SJSA1 (cell line): ENCODE results near the gene TOR1B. TPM values are rescaled to one million over a fixed set of nuclear protein-coding genes. Genes with fewer than 3 reads are reported as not detected.
A peak's percentile ranks its signal among the peaks of the same experiment; 100 is the strongest.
"Not testable (repeated sequence)": the region's sequence is repeated elsewhere in the genome, so short reads cannot be mapped to it uniquely, and the experiment has no call there.

Experiments
- DNase-seq, 2 experiments: peaks; one replicate each; pipeline ENCODE4 v3.0.0-alpha.2; 2015 to 2020; ENCODE audit warnings: low spot score in 2 of 2, low read depth in 1 of 2
- H3K27ac ChIP-seq: fragments of 250-450 bp; sonication (Bioruptor Pico); 2 replicates; pipeline ENCODE4 v1.5.1; 2020; ENCODE audit warnings: mild to moderate bottlenecking, moderate library complexity
- H3K27me3 ChIP-seq: fragments of 250-450 bp; sonication (Bioruptor Pico); replicated peaks from 2 replicates; pipeline ENCODE4 v1.5.1; 2020; ENCODE audit warnings: mild to moderate bottlenecking, moderate library complexity
- H3K36me3 ChIP-seq: fragments of 250-450 bp; sonication (Bioruptor Pico); 2 replicates; pipeline ENCODE4 v1.5.1; 2020; ENCODE audit warnings: mild to moderate bottlenecking
- H3K4me1 ChIP-seq: fragments of 250-450 bp; sonication (Bioruptor Pico); replicated peaks from 2 replicates; pipeline ENCODE4 v1.6.1; 2021; ENCODE audit warnings: mild to moderate bottlenecking
- H3K4me3 ChIP-seq: fragments of 250-450 bp; sonication (Bioruptor Pico); 2 replicates; pipeline ENCODE4 v1.5.1; 2020; ENCODE audit warnings: mild to moderate bottlenecking
- H3K9me3 ChIP-seq: fragments of 250-450 bp; sonication (Bioruptor Pico); replicated peaks from 2 replicates; pipeline ENCODE4 v1.5.1; 2020; ENCODE audit warnings: mild to moderate bottlenecking
- total RNA-seq: library from RNA; depleted of rRNA; stranded (reverse); fragments of >200 nt; shearing (Covaris generic); gene quantifications from 2 replicates; pipeline ENCODE4 v1.2.3, GENCODE V29; 2014

The TOR1B gene
- total RNA-seq, 1 experiment from 2014 or later = 38.3 TPM

DNA sequence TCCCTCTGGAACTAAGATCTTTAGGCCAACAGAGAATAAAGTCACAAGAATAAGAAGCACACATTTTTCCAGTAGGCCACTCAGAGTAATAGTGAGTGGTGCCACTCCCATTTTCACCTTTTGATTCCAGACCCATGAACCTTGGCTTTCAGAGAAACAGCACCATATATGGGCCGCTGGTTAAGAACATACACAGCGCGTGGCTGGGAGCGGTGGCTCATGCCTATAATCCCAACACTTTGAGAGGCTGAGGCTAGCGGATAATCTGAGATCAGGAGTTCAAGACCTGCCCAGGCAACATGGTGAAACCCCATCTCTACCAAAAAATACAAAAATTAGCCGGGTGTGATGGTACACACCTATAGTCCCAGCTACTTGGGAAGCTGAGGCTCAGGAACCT lies 34.5 kb upstream of the TOR1B start:
- H3K27ac ChIP-seq = no peak overlapping the region
- DNase-seq = no peak
- no peaks in the 10 kb centered on the region for H3K27me3 ChIP-seq
- H3K4me1 ChIP-seq = peaks cover 7% of the 10 kb centered on the region
- no peaks in the 10 kb centered on the region for H3K9me3 ChIP-seq
- H3K4me3 ChIP-seq = no peak overlapping the region
- no peaks in the 10 kb centered on the region for H3K36me3 ChIP-seq

DNA sequence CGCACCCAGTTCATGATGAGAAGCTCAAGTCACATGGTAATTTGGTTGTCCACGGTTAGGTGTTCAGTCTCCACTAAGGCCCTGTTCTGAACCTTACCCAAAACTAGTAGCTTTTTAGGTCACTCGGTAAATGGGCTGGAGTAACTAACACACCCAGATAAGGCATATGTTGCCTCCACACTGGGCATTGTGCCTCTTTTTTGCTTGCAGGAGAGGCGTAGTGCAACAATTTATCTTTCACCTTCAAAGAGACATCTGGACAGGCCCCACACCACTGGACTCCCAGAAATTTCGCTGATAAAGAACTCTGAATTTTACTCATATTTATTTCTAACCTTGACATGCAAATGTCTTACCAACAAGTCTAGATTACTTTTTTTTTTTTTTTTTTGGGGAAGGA lies 33.3 kb upstream of the TOR1B start:
- Histone ChIP-seq H3K27ac (no peak overlapping the region), H3K4me3 (no peak overlapping the region), H3K9me3 (no peaks in the 10 kb centered on the region), H3K27me3 (no peaks in the 10 kb centered on the region), H3K36me3 (no peaks in the 10 kb centered on the region), H3K4me1 (peaks cover 8% of the 10 kb centered on the region)
- no peak for DNase-seq

DNA sequence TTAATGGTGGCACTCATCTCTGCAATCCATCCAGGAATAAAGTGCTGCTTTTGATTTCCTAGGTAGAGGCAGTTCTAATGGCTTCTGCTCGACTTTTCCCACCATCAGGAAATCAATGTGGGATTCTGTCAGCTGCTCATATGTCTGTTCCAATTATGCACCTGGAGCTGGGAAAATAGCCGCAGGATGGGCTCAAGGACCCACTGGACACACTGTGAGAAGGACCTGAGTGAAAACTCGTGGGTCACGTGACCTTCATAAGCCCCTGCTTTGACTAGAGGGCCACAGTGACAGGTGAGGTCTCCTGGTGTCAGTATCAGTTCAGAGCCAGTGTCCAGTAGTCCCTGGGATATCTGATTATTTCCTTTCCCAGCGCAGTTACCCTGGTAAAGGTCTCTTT lies 32.2 kb upstream of the TOR1B start:
- H3K36me3 ChIP-seq = no peaks in the 10 kb centered on the region
- no peaks in the 10 kb centered on the region for H3K9me3 ChIP-seq
- DNase-seq = no peak
- no peak overlapping the region for H3K27ac ChIP-seq
- no peak overlapping the region for H3K4me3 ChIP-seq
- peaks cover 8% of the 10 kb centered on the region for H3K4me1 ChIP-seq
- H3K27me3 ChIP-seq = no peaks in the 10 kb centered on the region

DNA sequence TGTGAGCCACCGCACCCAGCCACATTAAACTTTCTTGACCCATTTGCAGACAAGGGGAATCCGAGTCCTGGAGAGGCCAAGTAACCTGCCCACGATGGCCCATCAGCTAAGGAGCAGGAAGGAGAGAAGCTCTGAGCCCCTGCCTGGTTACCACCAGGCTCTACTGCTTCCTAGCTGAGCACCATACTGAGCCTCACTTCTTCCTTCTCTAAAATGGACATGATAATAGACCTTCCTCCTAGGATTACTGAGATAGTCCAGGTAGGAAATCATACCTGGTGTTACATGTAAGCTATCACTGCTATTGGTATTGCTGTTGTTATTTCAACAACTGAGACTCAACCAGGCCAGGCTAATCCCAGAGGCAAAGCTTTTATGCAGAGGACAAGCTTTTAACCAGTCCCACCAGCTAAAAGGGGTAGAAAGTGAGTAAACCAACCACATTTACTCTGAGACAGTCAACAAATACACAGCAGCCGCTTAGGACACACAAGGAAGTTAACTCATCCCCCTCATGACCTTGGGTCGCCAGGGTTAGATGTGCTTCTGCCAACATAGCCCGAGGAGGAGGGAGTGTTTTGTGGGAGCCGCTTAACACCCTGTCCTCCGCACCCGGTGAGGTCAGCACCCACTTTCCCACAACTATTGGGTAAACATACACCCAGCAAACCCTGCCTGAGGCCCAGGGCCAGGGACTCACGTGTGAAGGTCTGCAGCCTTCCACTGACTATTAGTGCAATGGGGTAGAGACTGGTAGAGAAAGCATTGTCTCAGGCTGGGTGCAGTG lies 29.5 kb upstream of the TOR1B start:
- peaks cover 28% of the 10 kb centered on the region for H3K4me1 ChIP-seq
- no peak for DNase-seq
- no peak overlapping the region for H3K4me3 ChIP-seq
- no peaks in the 10 kb centered on the region for H3K9me3 ChIP-seq
- H3K27me3 ChIP-seq = no peaks in the 10 kb centered on the region
- H3K27ac ChIP-seq = no peak overlapping the region
- H3K36me3 ChIP-seq = no peaks in the 10 kb centered on the region

DNA sequence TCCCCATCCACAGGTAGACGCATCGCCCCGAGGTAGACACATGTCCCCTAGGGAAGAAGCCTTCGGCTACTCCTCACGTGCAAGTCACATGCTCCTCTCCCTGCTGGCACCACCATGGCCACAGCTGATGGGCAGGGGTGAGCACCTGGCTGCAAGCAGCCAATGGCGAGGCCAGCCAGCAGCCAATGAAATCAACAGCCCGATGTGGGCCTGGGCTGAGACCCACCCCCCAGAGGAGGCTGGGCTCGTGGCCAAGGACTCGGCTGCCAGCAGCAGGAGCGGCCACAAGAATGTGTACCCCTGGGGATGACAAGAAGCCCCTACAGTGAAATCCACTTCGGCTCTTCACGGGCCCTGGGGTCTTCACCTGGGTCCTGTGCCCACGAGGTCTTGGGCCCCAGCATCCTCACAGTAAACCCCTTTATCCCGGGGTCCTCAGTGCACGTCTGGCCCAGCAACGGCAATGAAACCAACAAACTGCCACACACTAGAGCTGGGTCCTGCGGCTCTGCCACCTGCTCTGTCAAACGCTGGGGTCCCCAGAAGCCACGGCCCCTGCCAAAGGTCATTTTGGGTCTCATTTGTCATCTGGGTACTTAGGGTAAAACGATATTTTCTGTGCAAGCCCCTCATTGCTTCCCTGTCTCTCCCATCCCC lies 28.1 kb upstream of the TOR1B start:
- H3K4me1 ChIP-seq = peaks cover 28% of the 10 kb centered on the region
- H3K4me3 ChIP-seq = no peak overlapping the region
- H3K36me3 ChIP-seq = no peaks in the 10 kb centered on the region
- H3K9me3 ChIP-seq = no peaks in the 10 kb centered on the region
- H3K27me3 ChIP-seq = no peaks in the 10 kb centered on the region
- H3K27ac ChIP-seq = no peak overlapping the region
- no peak for DNase-seq

DNA sequence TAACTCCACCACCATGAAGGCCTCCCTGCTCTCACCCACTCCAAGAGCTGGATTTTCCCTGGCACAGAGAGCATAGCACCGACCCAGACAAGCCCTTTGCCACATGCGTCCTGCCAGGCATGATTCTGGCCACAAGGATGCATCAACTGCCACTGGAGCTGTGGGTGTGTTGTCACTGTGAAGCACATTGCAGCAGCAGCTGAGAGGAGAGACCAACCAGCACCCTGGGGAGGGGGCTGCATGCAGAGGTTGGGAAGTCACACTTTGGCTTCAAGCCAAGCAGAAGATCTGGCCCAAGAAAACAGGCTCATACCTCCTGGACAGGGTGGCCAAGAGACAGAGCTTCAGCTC lies 27.6 kb upstream of the TOR1B start:
- H3K27ac ChIP-seq = no peak overlapping the region
- no peaks in the 10 kb centered on the region for H3K9me3 ChIP-seq
- no peak for DNase-seq
- H3K27me3 ChIP-seq = no peaks in the 10 kb centered on the region
- peaks cover 28% of the 10 kb centered on the region for H3K4me1 ChIP-seq
- H3K4me3 ChIP-seq = no peak overlapping the region
- no peaks in the 10 kb centered on the region for H3K36me3 ChIP-seq

DNA sequence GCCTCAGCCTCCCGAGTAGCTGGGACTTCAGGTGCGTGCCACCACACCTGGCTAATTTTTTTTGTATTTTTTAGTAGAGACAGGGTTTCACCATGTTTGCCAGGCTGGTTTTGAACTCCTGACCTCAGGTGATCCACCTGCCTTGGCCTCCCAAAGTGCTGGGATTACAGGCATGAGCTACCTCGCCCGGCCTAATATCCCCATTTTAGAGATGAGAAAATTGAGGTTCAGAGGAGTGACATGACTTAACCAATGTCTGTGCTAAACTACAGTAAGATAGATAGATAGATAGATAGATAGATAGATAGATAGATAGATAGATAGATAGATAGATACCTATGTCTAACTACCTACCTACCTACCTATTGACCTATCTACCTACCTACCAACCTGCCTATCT lies 26.9 kb upstream of the TOR1B start:
- H3K4me3 ChIP-seq, H3K9me3 ChIP-seq, H3K27ac ChIP-seq, H3K36me3 ChIP-seq, H3K27me3 ChIP-seq, DNase-seq: not testable (repeated sequence)
- peaks cover 28% of the 10 kb centered on the region for H3K4me1 ChIP-seq

DNA sequence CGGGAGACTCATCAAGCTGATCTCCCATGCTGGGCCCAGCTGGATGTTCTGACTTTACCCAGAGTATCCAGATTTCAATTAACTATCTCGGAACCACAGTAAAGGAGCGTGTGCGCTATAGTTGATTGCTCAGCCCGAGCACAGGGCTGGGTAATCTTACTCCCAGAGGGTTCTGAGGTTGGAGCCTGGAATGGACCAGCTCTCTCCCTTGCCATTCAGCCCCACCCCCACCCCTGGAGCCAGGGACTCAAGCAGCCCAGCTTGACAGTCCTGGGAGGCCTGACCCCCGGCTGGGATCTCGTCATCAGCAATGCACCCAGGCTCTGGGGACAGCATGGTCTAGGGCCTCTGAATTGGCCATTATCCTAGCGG lies 26.4 kb upstream of the TOR1B start:
- no peak for DNase-seq
- H3K4me1 ChIP-seq = peaks cover 28% of the 10 kb centered on the region
- no peaks in the 10 kb centered on the region for H3K27me3 ChIP-seq
- 0 out of 2 replicates have a peak overlapping the region, but pooled peaks have one; percentile 3 for H3K4me3 ChIP-seq
- H3K36me3 ChIP-seq = no peaks in the 10 kb centered on the region
- H3K9me3 ChIP-seq = no peaks in the 10 kb centered on the region
- peak overlapping the region; percentile 78 for H3K27ac ChIP-seq

DNA sequence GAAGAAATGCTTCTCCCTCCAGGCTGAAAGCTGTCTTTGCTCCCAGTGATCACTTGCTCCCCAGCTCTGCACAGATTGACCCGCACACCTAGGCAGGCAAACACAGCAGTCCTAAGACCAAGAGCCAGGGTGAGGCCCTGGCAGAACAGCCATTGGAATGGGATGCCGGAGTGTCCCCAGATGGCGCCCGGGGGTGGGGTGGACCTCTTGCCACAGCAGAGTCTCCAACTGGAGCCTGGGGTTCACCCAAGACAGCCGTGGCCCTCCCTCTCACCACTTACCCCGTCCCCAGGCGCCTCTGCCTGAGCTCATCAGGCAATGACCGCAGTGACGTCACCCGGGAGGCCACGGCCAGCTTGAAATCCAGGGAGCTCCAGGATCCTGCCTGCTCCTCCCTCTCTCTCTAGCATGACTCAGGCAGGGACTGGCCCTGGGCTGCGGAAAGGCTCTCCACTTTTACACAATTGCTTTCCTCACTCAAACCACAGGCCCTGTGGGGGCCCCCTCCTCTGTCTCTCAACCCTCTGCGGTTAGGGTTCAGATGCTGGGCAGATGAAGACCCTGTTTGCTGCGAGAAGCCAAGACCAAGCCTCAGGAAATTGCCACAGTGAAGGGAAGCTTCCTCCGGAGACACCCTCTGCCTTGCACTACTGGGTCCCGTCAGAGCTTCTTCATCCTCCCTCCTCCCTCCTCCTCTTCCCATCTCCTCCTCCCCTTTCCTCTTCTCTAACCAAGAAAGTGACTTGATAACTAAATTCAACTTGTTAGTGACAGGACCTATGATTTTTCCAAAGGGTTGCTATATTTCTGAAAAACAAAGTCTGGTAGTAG lies 25.8 kb upstream of the TOR1B start:
- Histone ChIP-seq H3K27ac (peak overlapping the region; percentile 78), H3K4me1 (peaks cover 33% of the 10 kb centered on the region), H3K4me3 (0 out of 2 replicates have a peak overlapping the region, but pooled peaks have one; percentile 3), H3K36me3 (no peaks in the 10 kb centered on the region), H3K9me3 (no peaks in the 10 kb centered on the region), H3K27me3 (no peaks in the 10 kb centered on the region)
- DNase-seq = peak; percentile 98 to 99

DNA sequence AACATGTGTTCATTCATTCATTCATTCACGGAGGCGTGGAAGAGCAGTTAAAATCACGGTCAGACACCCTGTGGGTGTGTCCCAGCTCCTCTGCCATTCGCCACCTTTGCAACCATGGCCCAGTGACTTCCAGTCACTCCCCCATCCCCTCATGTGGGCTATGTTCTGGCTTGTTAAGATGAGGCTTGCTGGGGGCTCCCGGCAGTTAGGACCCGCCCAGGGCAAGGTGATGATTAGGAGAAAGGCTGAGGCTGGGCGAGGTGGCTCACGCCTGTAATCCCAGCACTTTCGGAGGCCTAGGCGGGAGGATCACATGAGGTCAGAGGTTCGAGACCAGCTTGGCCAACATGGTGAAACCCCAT lies 25.2 kb upstream of the TOR1B start:
- no peaks in the 10 kb centered on the region for H3K27me3 ChIP-seq
- H3K27ac ChIP-seq = peak overlapping the region; percentile 78
- H3K4me3 ChIP-seq = no peak overlapping the region
- peaks cover 36% of the 10 kb centered on the region for H3K4me1 ChIP-seq
- no peaks in the 10 kb centered on the region for H3K36me3 ChIP-seq
- H3K9me3 ChIP-seq = no peaks in the 10 kb centered on the region
- no peak for DNase-seq

DNA sequence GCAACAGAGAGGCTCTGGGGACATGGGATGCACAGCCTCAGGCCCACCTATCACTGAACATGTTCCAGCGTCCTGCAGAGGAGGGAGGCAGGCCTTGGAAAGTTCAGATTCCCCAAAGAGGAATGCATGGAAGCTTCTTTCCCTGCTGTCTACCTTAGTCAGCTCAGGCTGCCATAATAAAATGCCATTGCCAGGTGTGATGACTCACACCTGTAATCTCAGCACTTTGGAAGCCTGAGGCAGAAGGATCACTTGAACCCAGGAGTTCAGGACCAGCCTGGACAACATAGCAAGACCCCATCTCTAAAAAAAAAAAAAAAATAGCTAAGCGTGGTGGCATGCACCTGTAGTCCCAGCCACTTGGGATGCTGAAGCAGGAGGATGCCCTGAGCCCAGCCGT lies 24.5 kb upstream of the TOR1B start:
- no peak for DNase-seq
- H3K27me3 ChIP-seq = no peaks in the 10 kb centered on the region
- H3K27ac ChIP-seq = no peak overlapping the region
- peaks cover 32% of the 10 kb centered on the region for H3K4me1 ChIP-seq
- H3K4me3 ChIP-seq = no peak overlapping the region
- no peaks in the 10 kb centered on the region for H3K9me3 ChIP-seq
- H3K36me3 ChIP-seq = no peaks in the 10 kb centered on the region

DNA sequence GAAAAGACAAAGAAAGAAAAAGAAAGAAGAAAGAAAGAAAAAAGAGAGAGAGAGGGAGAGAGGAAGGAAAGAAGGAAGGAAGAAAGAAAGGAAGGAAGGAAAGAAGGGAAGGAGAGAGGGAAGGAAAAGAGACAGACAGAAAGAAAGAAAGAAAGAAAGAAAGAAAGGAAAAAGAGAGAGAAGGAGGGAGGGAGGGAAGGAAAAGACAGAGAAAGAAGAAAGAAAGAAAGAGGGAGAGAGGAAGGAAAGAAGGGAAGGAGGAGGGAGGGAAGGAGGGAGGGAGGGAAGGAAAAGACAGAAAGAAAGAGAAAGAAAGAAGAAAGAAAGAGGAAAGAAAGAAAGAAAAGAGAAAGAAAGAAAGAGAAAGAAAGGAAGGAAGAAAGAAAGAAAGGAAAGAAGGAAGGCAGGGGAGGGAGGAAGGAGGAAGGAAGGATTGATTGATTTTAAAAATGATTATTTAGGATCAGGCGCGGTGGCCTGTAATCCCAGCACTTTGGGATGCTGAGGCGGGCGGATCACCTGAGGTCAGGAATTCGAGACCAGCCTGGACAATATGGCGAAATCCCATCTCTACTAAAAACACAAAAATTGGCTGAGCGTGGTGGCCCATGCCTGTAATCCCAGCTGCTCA lies 23.3 kb upstream of the TOR1B start:
- H3K27me3 ChIP-seq = no peaks in the 10 kb centered on the region
- no peaks in the 10 kb centered on the region for H3K9me3 ChIP-seq
- no peak overlapping the region for H3K4me3 ChIP-seq
- H3K36me3 ChIP-seq = no peaks in the 10 kb centered on the region
- no peak for DNase-seq
- H3K4me1 ChIP-seq = peaks cover 28% of the 10 kb centered on the region
- H3K27ac ChIP-seq = no peak overlapping the region

DNA sequence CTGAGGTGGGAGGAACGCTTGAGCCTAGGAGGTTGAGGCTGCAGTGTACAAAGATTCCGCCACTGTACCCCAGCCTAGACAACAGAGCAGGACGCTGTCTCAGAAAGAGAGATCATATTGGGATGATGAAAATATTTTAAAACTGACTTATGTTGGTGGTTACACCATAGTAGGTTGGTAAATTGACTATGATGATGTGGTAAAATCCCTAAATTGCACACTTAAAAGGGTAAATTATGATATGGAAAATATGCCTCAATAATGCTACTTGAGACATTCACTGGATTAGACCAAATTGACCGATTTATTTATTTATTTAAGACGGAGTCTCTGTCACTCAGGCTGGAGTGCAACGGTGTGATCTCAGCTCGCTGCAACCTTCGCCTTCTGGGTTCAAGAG lies 21.9 kb upstream of the TOR1B start:
- DNase-seq = no peak
- peaks cover 27% of the 10 kb centered on the region for H3K4me1 ChIP-seq
- H3K27ac ChIP-seq = no peak overlapping the region
- no peaks in the 10 kb centered on the region for H3K9me3 ChIP-seq
- no peak overlapping the region for H3K4me3 ChIP-seq
- no peaks in the 10 kb centered on the region for H3K27me3 ChIP-seq
- no peaks in the 10 kb centered on the region for H3K36me3 ChIP-seq

DNA sequence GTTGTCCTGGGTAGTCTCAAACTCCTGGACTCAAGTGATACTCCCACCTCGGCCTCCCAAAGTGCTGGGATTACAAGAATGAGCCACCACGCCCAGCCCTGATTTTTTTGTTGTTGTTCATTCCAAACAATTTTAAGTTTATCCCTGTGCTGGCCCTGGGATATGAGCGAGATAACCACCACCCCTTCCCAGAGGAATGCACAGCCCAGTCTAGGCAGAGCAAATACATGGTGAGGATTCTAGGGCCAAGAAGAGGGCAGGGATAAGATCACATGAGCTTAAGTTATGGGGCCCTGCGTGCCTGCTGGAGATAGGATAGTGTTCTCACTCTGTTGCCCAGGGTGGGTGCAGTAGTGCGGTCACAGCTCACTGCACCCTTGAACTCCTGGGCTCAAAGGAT lies 21.0 kb upstream of the TOR1B start:
- DNase-seq = peak; percentile 45 to 55
- no peaks in the 10 kb centered on the region for H3K27me3 ChIP-seq

More for the DNA sequence above, 21.0 kb upstream of the TOR1B start:
- H3K9me3 ChIP-seq = no peaks in the 10 kb centered on the region
- H3K4me3 ChIP-seq = no peak overlapping the region
- no peak overlapping the region for H3K27ac ChIP-seq
- H3K36me3 ChIP-seq = no peaks in the 10 kb centered on the region
- peaks cover 19% of the 10 kb centered on the region for H3K4me1 ChIP-seq
